CD4-positive, alpha-beta T cell treated with Interleukin-17A for 1 hour (primary cell): ENCODE measurements around the gene GLYR1.

Source experiments
- DNase-seq: peaks from one replicate; pipeline ENCODE4 v3.0.0-alpha.2; 2020

Gene GLYR1

GRCh38 chr16:4879049-4879448, 32.0 kb upstream of the GLYR1 start:
- DNase-seq = no peak

- DNase-seq = no peak
Observed at GRCh38 chr16:4877380-4877685, 30.2 kb upstream of the GLYR1 start.

- no peak for DNase-seq
Observed at GRCh38 chr16:4876646-4877379, 29.7 kb upstream of the GLYR1 start.

- DNase-seq = no peak
Observed at GRCh38 chr16:4874666-4875065, 27.6 kb upstream of the GLYR1 start.

GRCh38 chr16:4873091-4873490, 26.0 kb upstream of the GLYR1 start:
- no peak for DNase-seq

GRCh38 chr16:4871071-4871470, 24.0 kb upstream of the GLYR1 start:
- no peak for DNase-seq

- DNase-seq = no peak
Observed at GRCh38 chr16:4870138-4870671, 23.1 kb upstream of the GLYR1 start.

GRCh38 chr16:4869147-4869805, 22.2 kb upstream of the GLYR1 start:
- DNase-seq = no peak

GRCh38 chr16:4868535-4868934, 21.4 kb upstream of the GLYR1 start:
- DNase-seq = no peak

- DNase-seq = no peak
Observed at GRCh38 chr16:4868026-4868425, 20.9 kb upstream of the GLYR1 start.

- no peak for DNase-seq
Observed at GRCh38 chr16:4866586-4866985, 19.5 kb upstream of the GLYR1 start.

- DNase-seq = no peak
Observed at GRCh38 chr16:4865231-4865860, 18.3 kb upstream of the GLYR1 start.

- no peak for DNase-seq
Observed at GRCh38 chr16:4864728-4865127, 17.6 kb upstream of the GLYR1 start.

GRCh38 chr16:4862639-4863038, 15.6 kb upstream of the GLYR1 start:
- DNase-seq = no peak

- DNase-seq = no peak
Observed at GRCh38 chr16:4860727-4861342, 13.7 kb upstream of the GLYR1 start.

GRCh38 chr16:4859900-4860255, 12.8 kb upstream of the GLYR1 start:
- DNase-seq = no peak

GRCh38 chr16:4859190-4859899, 12.3 kb upstream of the GLYR1 start:
- no peak for DNase-seq

GRCh38 chr16:4855804-4856203, 8.7 kb upstream of the GLYR1 start:
- DNase-seq = no peak

- DNase-seq = no peak
Observed at GRCh38 chr16:4855371-4855770, 8.3 kb upstream of the GLYR1 start.

GRCh38 chr16:4852221-4852872, 5.3 kb upstream of the GLYR1 start:
- no peak for DNase-seq

GRCh38 chr16:4850211-4850610, 3.1 kb upstream of the GLYR1 start:
- no peak for DNase-seq

GRCh38 chr16:4847774-4848587, 893 bp upstream of the GLYR1 start:
- DNase-seq = peak; percentile 31
